HG02840 (cell line): Measurements from ENCODE around the gene KRTCAP2.
"Not testable (repeated sequence)": the region's sequence is repeated elsewhere in the genome, so short reads cannot be mapped to it uniquely, and the experiment has no call there.

Experiments used
- ATAC-seq: cut with Tn5 transposase; IDR thresholded peaks from one replicate; pipeline ENCODE4 v1.9.1; 2021; ENCODE audit warnings: mild to moderate bottlenecking, moderate library complexity, moderate number of reproducible peaks; ENCODE audit not compliant: unreplicated experiment, low FRiP score

The KRTCAP2 gene

GRCh38 chr1:155172732-155173477, at the start of gene KRTCAP2:
KRTCAP2 (minus strand) TSS chr1:155173304; CDS start chr1:155173224, 80 bp downstream.
- ATAC-seq = peak; percentile 71

GRCh38 chr1:155220211-155220965, 47.3 kb upstream of the KRTCAP2 start:
- not testable (repeated sequence) for ATAC-seq

GRCh38 chr1:155219592-155220031, 46.5 kb upstream of the KRTCAP2 start:
- no peak for ATAC-seq

GRCh38 chr1:155218854-155219591, 45.9 kb upstream of the KRTCAP2 start:
- ATAC-seq = no peak

GRCh38 chr1:155214702-155215101, 41.6 kb upstream of the KRTCAP2 start:
- ATAC-seq = not testable (repeated sequence)

GRCh38 chr1:155212051-155212440, 38.9 kb upstream of the KRTCAP2 start:
- not testable (repeated sequence) for ATAC-seq

GRCh38 chr1:155211381-155212050, 38.4 kb upstream of the KRTCAP2 start:
- ATAC-seq = not testable (repeated sequence)

- ATAC-seq = no peak
Measured at GRCh38 chr1:155210314-155211104, 37.4 kb upstream of the KRTCAP2 start.

GRCh38 chr1:155209312-155209721, 36.2 kb upstream of the KRTCAP2 start:
- no peak for ATAC-seq

GRCh38 chr1:155208541-155209311, 35.6 kb upstream of the KRTCAP2 start, which contains the start of gene MTX1:
MTX1 (plus strand) TSS chr1:155208695; CDS start chr1:155208805, 110 bp downstream.
- ATAC-seq = peak; percentile 66

GRCh38 chr1:155207806-155208540, 34.9 kb upstream of the KRTCAP2 start, which contains the start of gene THBS3:
THBS3 (minus strand) TSS chr1:155207897; CDS start chr1:155207876, 21 bp downstream.
- ATAC-seq = no peak

- no peak for ATAC-seq
Measured at GRCh38 chr1:155206891-155207805, 34.0 kb upstream of the KRTCAP2 start.

GRCh38 chr1:155205969-155206593, 33.0 kb upstream of the KRTCAP2 start:
- no peak for ATAC-seq

- no peak for ATAC-seq
Measured at GRCh38 chr1:155205035-155205434, 31.9 kb upstream of the KRTCAP2 start.

- ATAC-seq = no peak
Measured at GRCh38 chr1:155202731-155203515, 29.8 kb upstream of the KRTCAP2 start.

- ATAC-seq = no peak
Measured at GRCh38 chr1:155202198-155202597, 29.1 kb upstream of the KRTCAP2 start.
